GM21737 (cell line): ENCODE results near the gene TTC33.
"Not testable (repeated sequence)": the region's sequence is repeated elsewhere in the genome, so short reads cannot be mapped to it uniquely, and the experiment has no call there.

ENCODE experiments used
- ATAC-seq: cut with Tn5 transposase; IDR thresholded peaks from one replicate; pipeline ENCODE4 v1.9.1; 2021; ENCODE audit warnings: mild to moderate bottlenecking, moderate library complexity; ENCODE audit not compliant: unreplicated experiment

TTC33 gene, protein sequence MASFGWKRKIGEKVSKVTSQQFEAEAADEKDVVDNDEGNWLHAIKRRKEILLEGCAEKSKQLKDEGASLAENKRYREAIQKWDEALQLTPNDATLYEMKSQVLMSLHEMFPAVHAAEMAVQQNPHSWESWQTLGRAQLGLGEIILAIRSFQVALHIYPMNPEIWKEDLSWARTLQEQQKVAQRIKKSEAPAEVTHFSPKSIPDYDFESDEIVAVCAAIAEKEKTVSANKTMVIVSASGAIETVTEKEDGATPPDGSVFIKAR

GRCh38 chr5:40755407-40756365, at the start of gene TTC33:
Gene TTC33, minus strand, starts transcription at chr5:40755961. Its CDS starts 8,943 bp downstream, at chr5:40747018.
- ATAC-seq: peak; percentile 92

- no peak for ATAC-seq
Observed at GRCh38 chr5:40801771-40802562, 46.2 kb upstream of the TTC33 start.

DNA sequence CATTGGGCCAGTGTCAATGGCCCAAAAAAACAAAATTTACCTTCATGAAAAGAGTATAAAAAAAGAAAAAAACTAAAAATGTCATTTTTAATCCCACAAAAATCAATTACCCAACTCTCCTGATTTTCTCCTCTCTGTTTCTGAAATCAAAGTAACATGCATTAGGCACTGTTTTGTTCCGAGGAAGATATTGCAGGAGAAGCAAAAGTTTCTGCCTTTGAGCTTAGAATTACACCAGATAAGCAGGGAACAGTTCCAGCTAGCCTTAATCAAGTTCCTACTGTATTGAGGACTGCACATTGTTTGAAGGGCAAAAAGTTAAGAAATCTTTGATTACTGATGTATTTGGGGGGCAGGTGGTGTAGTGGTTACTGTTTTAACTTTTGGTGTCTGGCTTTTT, 43.5 kb upstream of the TTC33 start:
- no peak for ATAC-seq

GRCh38 chr5:40798801-40799210, 43.0 kb upstream of the TTC33 start:
- ATAC-seq: no peak

GRCh38 chr5:40798012-40798800, 42.4 kb upstream of the TTC33 start, which contains the start of gene PRKAA1:
Gene PRKAA1, minus strand, starts transcription at chr5:40798374. Its CDS starts 185 bp downstream, at chr5:40798189.
- peak; percentile 98 for ATAC-seq

DNA sequence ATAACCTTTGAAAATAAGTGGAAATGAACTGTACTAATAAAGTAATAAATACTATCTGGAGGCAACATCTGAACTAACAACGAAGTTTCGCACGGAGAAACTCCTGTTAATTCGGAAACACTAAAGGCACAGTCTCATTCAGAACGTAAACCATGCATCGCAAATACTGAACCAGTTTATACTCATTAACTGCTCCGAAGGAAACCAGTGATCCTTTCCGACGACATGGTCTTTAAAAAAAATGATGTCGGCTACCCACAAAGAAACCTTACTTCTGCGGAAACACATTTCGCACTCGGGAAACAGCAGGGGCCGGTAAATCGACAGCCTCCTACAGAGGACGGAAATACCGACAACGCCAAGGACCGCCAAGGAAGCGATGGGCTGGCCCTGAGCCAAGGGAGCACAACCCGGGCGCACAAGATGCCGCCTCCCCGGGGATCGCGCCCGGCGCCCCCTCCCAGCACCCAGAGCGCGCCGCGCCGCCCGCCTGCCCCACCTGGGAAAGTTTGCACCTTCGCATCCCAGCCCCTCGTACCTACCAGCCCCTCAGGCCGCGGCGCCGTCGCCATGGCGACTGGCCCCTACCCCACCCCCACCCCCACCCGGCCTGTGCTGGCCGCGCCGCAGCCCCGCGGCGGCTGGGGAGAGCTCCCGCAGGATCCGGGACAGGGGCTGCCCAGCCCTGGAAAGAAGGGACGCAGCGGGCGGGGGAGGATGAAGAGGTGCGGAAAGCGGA, 41.7 kb upstream of the TTC33 start:
- peak; percentile 43 for ATAC-seq

DNA sequence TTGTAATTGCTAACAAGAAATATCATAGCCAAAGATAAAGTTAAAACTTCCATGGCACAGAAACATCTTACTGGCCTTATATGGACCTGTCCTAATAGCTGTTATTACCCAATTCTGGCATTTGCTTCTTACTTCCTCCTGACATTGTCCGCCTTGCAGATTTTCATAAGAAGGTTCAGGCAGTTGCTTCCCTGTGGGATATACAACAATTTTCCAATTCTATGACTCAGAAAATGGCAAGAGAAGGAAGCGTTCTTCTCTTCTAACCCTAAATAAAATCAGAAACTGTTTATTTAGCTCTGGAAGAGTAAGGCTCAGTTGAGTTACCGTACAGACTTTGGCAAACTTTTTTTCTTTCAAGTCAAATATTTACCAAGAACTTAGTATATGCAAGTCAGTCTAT, 40.7 kb upstream of the TTC33 start:
- ATAC-seq: no peak

DNA sequence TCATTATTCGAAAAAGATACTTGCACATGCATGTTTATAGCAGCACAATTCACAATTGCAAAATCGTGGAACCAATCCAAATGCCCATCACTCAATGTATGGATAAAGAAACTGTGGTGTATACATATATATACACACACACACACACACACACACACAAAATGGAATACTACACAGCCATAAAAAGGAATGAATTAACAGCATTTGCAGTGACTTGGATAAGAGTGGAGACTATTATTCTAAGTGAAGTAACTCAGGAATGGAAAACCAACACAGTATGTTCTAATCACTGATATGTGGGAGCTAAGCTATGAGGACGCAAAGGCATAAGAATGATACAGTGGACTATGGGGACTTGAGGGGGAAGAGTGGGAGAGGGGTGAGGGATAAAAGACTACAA, 39.1 kb upstream of the TTC33 start:
- not testable (repeated sequence) for ATAC-seq

- ATAC-seq: not testable (repeated sequence)
Observed at GRCh38 chr5:40794340-40794739, 38.6 kb upstream of the TTC33 start.

GRCh38 chr5:40792691-40793090, 36.9 kb upstream of the TTC33 start:
- ATAC-seq: not testable (repeated sequence)

- no peak for ATAC-seq
Observed at GRCh38 chr5:40791715-40792139, 36.0 kb upstream of the TTC33 start.

- no peak for ATAC-seq
Observed at GRCh38 chr5:40790947-40791593, 35.3 kb upstream of the TTC33 start.

DNA sequence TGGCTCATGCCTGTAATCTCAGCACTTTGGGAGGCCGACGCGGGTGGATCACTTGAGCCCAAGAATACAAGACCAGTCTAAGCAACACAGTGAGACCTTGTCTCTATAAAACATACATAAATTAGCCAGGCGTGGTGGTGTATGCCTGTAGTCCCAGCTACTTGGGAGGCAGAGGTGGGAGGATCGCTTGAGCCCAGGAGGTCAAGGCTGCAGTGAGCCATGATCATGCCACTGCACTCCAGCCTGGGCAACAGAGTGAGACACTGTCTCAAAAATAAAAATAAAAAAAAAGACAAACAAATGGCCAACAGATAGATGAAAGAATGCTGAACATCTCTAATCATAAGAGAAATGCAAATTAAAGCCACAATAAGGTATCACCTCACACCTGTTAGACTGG, 33.2 kb upstream of the TTC33 start:
- ATAC-seq: not testable (repeated sequence)

DNA sequence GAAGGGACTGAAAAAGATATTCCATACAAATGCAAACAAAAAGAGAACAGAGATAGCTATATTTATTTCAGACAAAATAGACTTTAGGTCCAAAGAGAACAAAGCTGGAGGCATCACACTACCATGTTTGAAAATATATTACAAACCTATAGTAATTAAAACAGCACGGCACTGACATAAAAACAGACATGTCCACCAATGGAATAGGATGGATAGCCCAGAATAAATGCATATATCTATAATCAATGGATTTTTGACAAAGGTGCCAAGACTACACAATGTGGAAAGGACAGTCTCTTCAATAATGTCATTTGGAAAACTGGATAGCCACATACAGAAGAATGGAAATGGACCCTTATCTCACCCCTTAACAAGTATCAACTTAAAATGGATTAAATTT, 32.2 kb upstream of the TTC33 start:
- ATAC-seq: no peak

GRCh38 chr5:40786664-40787063, 30.9 kb upstream of the TTC33 start:
- not testable (repeated sequence) for ATAC-seq

DNA sequence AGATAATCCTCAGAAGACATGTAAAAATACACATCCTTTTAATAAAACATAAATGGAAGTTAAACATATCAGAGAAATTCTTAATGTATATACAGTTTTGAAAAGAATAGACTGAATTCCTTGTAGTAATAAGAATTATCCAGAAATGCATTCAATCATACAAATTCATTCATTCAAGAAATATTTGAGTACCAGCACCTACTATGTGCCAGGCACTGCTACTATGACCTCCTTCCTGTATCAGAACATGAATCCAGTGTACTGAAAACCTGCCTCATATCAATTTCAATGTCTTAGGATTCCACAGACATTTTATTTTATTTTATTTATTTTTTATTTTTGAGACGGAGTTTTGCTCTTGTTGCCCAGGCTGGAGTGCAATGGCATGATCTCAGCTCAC, 29.2 kb upstream of the TTC33 start:
- no peak for ATAC-seq

DNA sequence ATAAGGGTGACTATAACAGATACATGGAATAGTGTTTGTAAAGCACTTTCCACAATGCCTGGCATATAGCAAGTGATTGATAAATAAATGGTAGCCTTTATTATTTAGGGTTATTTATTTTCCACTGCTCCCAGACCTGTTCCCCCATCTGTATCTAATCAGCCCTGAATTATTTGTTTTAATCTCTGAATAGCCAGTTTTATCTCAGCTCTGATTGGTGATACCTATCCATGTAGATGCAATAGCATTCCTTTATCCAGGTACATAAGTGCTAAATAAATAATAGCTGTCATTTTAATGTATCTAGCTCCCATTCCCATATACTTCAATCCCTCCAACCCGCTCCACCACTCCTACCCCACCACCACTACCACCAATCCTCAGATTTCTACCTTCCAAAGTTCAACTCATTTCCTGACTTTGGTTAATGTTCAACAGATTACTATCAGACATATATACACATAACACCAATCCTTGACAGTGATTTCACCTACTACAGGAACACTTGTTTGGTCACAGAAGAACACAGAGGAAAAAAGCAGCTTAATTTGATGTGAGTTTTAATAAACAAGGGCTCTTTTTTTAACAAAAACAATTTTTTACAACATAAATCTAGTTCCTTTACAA, 28.4 kb upstream of the TTC33 start:
- no peak for ATAC-seq

- no peak for ATAC-seq
Observed at GRCh38 chr5:40781843-40782409, 26.2 kb upstream of the TTC33 start.
